HEK293 (cell line): ENCODE measurements around the gene UNC5B.

Source experiments
- WT1 ChIP-seq: fragments of 450-650 bp; formaldehyde crosslinking; IDR thresholded peaks from 2 replicates; pipeline ENCODE4 v1.5.1; 2016; ENCODE audit warnings: missing biosample characterization, missing genetic modification characterization
- ZNF398 ChIP-seq: fragments of 450-650 bp; formaldehyde crosslinking; IDR thresholded peaks from 2 replicates; pipeline ENCODE4 v1.5.1; 2017; ENCODE audit warnings: missing biosample characterization, missing genetic modification characterization
- ZNF629 ChIP-seq: fragments of 450-650 bp; formaldehyde crosslinking; IDR thresholded peaks from 2 replicates; pipeline ENCODE4 v1.5.1; 2017; ENCODE audit warnings: missing biosample characterization, missing genetic modification characterization
- TF ChIP-seq, protein P1 (sequence below): fragments of 450-650 bp; formaldehyde crosslinking; IDR thresholded peaks from 2 replicates; pipeline ENCODE4 v1.5.1; 2016; ENCODE audit warnings: missing biosample characterization, missing genetic modification characterization, borderline replicate concordance
- TF ChIP-seq, protein P2 (sequence below): fragments of 450-650 bp; formaldehyde crosslinking; IDR thresholded peaks from 2 replicates; pipeline ENCODE4 v1.5.1; 2016; ENCODE audit warnings: missing biosample characterization, missing genetic modification characterization
- TF ChIP-seq, protein P3 (sequence below): fragments of 450-650 bp; formaldehyde crosslinking; IDR thresholded peaks from 2 replicates; pipeline ENCODE4 v1.5.1; 2016; ENCODE audit warnings: missing biosample characterization, missing genetic modification characterization

GRCh38 chr10:71173466-71173865, 38.9 kb upstream of the UNC5B start:
- TF ChIP-seq, protein P1, sequence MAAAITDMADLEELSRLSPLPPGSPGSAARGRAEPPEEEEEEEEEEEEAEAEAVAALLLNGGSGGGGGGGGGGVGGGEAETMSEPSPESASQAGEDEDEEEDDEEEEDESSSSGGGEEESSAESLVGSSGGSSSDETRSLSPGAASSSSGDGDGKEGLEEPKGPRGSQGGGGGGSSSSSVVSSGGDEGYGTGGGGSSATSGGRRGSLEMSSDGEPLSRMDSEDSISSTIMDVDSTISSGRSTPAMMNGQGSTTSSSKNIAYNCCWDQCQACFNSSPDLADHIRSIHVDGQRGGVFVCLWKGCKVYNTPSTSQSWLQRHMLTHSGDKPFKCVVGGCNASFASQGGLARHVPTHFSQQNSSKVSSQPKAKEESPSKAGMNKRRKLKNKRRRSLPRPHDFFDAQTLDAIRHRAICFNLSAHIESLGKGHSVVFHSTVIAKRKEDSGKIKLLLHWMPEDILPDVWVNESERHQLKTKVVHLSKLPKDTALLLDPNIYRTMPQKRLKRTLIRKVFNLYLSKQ (tag by site-specific recombination), result no peak
- TF ChIP-seq ZNF629 (tag by site-specific recombination), result no peak
- TF ChIP-seq WT1 (tag by site-specific recombination), result no peak
- TF ChIP-seq, protein P2, sequence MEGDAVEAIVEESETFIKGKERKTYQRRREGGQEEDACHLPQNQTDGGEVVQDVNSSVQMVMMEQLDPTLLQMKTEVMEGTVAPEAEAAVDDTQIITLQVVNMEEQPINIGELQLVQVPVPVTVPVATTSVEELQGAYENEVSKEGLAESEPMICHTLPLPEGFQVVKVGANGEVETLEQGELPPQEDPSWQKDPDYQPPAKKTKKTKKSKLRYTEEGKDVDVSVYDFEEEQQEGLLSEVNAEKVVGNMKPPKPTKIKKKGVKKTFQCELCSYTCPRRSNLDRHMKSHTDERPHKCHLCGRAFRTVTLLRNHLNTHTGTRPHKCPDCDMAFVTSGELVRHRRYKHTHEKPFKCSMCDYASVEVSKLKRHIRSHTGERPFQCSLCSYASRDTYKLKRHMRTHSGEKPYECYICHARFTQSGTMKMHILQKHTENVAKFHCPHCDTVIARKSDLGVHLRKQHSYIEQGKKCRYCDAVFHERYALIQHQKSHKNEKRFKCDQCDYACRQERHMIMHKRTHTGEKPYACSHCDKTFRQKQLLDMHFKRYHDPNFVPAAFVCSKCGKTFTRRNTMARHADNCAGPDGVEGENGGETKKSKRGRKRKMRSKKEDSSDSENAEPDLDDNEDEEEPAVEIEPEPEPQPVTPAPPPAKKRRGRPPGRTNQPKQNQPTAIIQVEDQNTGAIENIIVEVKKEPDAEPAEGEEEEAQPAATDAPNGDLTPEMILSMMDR (tag by site-specific recombination), result no peak
- TF ChIP-seq, protein P3, sequence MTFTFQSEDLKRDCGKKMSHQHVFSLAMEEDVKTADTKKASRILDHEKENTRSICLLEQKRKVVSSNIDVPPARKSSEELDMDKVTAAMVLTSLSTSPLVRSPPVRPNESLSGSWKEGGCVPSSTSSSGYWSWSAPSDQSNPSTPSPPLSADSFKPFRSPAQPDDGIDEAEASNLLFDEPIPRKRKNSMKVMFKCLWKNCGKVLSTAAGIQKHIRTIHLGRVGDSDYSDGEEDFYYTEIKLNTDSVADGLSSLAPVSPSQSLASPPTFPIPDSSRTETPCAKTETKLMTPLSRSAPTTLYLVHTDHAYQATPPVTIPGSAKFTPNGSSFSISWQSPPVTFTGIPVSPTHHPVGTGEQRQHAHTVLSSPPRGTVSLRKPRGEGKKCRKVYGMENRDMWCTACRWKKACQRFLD (tag by site-specific recombination), result no peak
- no peak for TF ChIP-seq ZNF398 (tag by site-specific recombination)
